A673 (cell line): ENCODE results near the gene GOLGA7B. TPM values are rescaled to one million over a fixed set of nuclear protein-coding genes. Genes with fewer than 3 reads are reported as not detected.

ENCODE experiments used
- BruUV-seq: library from RNA; stranded (reverse); fragments of 400-500 nt; replicated peaks from 2 replicates; lab custom pipeline; 2021; lab: Mats Ljungman, UMichigan
- CTCF ChIA-PET: fragments of 300-600 bp; sonication (Branson Sonifier 250); formaldehyde crosslinking; loops from one replicate; lab custom pipeline; 2022; ENCODE audit warnings: antibody characterized with exemption; lab: Charles Lee
- POLR2A ChIA-PET: fragments of 300-600 bp; sonication (Branson Sonifier 250); formaldehyde crosslinking; loops from one replicate; lab custom pipeline; 2022; ENCODE audit warnings: antibody characterized with exemption; ENCODE audit not compliant: low non-redundant PET; lab: Charles Lee
- DNase-seq: peaks from one replicate; pipeline ENCODE4 v3.0.0-alpha.2; 2015; ENCODE audit warnings: low spot score
- H3K27ac ChIP-seq: fragments of 200-600 bp; sonication (generic); 2 replicates; pipeline ENCODE4 v1.5.1; 2016; ENCODE audit warnings: mixed run types, low read depth, mild to moderate bottlenecking, mixed read lengths, antibody characterized with exemption, low read length; ENCODE audit not compliant: poor library complexity, severe bottlenecking
- H3K27me3 ChIP-seq: fragments of 200-600 bp; sonication (generic); replicated peaks from 2 replicates; pipeline ENCODE4 v1.6.1; 2017; ENCODE audit warnings: mixed run types, low read depth, mild to moderate bottlenecking, mixed read lengths, antibody characterized with exemption, low read length; ENCODE audit not compliant: insufficient read depth, poor library complexity
- H3K36me3 ChIP-seq: fragments of 200-600 bp; sonication (generic); 2 replicates; pipeline ENCODE4 v1.6.1; 2016; ENCODE audit warnings: mixed run types, mild to moderate bottlenecking, mixed read lengths, antibody characterized with exemption, low read length; ENCODE audit not compliant: insufficient read depth, poor library complexity, severe bottlenecking
- H3K4me1 ChIP-seq: fragments of 200-600 bp; sonication (generic); 2 replicates; pipeline ENCODE4 v1.6.1; 2017; ENCODE audit warnings: mixed run types, mild to moderate bottlenecking, mixed read lengths, antibody characterized with exemption, low read length; ENCODE audit not compliant: insufficient read depth, poor library complexity, severe bottlenecking
- H3K4me3 ChIP-seq: fragments of 200-600 bp; sonication (generic); 2 replicates; pipeline ENCODE4 v1.5.1; 2016; ENCODE audit warnings: low read depth, mixed run types, mild to moderate bottlenecking, mixed read lengths, low read length; ENCODE audit not compliant: poor library complexity, severe bottlenecking
- H3K9me3 ChIP-seq: fragments of 200-600 bp; sonication (generic); 2 replicates; pipeline ENCODE4 v1.6.1; 2016; ENCODE audit warnings: mixed run types, low read depth, mild to moderate bottlenecking, mixed read lengths, antibody characterized with exemption, low read length; ENCODE audit not compliant: poor library complexity, severe bottlenecking
- EZH2 ChIP-seq: fragments of 200-600 bp; sonication (generic); IDR thresholded peaks from 2 replicates; pipeline ENCODE4 v1.6.1; 2017; ENCODE audit warnings: borderline replicate concordance, low read depth, mild to moderate bottlenecking, mixed read lengths, antibody characterized with exemption, low read length; ENCODE audit not compliant: poor library complexity, severe bottlenecking
- intact Hi-C: fragments of 100-400 bp; cut with micrococcal nuclease; formaldehyde crosslinking; loops from one replicate; pipeline ENCODE4 v1.10.0; 2022; ENCODE audit not compliant: unreplicated experiment
- total RNA-seq: library from RNA; stranded (reverse); gene quantifications from 2 replicates; pipeline ENCODE4 v1.2.3, GENCODE V29; 2021
- TF ChIP-seq, protein P1 (sequence below): fragments of 300-800, 200-600 bp; sonication (generic); conservative IDR thresholded peaks from 2 replicates; pipeline ENCODE4 v1.5.1; 2017; ENCODE audit warnings: low read depth, mild to moderate bottlenecking, antibody characterized with exemption, low read length, moderate library complexity, mixed read lengths

The GOLGA7B gene
- total RNA-seq, 1 experiment from 2014 or later, result 0.64 TPM

DNA sequence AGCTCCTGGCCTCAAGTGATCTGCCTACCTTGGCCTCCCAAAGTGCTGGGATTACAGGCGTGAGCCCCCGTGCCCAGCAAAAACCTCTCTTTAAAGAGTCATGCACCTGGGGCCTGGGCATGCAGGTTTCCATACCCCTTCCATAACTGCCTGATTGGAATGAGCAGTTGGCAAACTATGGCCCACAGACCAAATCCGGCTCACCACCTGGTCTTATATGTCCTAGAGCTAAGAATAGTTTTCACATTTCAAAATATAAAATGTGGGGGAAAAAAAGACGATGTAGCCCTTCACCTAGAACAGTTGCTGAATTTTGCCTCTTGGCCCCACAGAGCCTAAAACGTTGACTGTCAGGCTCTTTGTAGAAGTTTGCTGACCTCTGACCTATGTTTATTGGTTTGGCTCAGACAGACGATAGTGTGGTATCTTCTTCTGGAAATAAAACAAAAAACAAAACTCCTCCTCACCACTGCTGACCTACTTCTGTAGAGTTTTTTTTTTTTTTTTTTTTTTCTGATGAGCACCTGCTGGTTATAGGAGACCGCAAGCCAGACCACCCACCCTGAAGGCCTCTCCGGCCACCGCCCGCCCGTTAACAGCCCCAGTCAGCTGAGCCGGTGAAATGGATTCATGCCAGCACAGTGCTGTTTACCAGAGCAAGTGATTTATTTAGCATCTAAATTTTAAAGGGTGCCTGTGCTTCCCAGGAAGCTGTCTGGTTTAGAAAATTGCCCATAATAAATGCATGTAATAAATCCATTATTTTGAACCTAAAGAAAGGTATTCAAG, 44.4 kb upstream of the GOLGA7B start:
- no peak for DNase-seq
- CTCF ChIA-PET, result no interaction called here

DNA sequence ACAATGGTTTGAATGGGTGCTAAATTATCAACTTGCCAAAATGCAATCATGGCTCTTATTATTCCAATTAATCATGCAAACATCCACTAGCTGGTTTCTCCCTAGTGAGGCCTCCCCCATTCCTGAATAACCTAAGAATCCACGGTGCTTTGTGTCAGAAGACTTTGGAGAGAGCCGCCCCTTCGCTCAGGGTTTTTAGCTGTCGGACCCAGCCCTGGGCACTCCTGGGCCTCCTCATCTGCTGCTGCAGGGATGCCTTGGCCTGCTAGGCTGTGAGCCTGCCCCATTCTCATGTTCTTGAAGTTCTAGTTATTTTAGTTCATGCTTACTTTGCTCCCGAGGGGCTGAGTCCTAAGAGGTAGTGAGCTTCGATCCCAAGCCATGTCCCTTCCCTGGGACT, 43.7 kb upstream of the GOLGA7B start:
- no peak overlapping the region for H3K4me3 ChIP-seq
- CTCF ChIA-PET, result no interaction called here
- BruUV-seq, result no TSS peak

More for the DNA sequence above, 44.4 kb upstream of the GOLGA7B start:
- no peaks in the 10 kb centered on the region for H3K9me3 ChIP-seq
- H3K27me3 ChIP-seq, result no peaks in the 10 kb centered on the region
- TF ChIP-seq, protein P1, sequence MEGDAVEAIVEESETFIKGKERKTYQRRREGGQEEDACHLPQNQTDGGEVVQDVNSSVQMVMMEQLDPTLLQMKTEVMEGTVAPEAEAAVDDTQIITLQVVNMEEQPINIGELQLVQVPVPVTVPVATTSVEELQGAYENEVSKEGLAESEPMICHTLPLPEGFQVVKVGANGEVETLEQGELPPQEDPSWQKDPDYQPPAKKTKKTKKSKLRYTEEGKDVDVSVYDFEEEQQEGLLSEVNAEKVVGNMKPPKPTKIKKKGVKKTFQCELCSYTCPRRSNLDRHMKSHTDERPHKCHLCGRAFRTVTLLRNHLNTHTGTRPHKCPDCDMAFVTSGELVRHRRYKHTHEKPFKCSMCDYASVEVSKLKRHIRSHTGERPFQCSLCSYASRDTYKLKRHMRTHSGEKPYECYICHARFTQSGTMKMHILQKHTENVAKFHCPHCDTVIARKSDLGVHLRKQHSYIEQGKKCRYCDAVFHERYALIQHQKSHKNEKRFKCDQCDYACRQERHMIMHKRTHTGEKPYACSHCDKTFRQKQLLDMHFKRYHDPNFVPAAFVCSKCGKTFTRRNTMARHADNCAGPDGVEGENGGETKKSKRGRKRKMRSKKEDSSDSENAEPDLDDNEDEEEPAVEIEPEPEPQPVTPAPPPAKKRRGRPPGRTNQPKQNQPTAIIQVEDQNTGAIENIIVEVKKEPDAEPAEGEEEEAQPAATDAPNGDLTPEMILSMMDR, result no peak
- no peak for TF ChIP-seq EZH2
- no peaks in the 10 kb centered on the region for H3K36me3 ChIP-seq
- POLR2A ChIA-PET, result no interaction called here
- no peak overlapping the region for H3K27ac ChIP-seq
- BruUV-seq, result no TSS peak
- intact Hi-C loops, result no loop called here
- no peaks in the 10 kb centered on the region for H3K4me1 ChIP-seq
- H3K4me3 ChIP-seq, result no peak overlapping the region

DNA sequence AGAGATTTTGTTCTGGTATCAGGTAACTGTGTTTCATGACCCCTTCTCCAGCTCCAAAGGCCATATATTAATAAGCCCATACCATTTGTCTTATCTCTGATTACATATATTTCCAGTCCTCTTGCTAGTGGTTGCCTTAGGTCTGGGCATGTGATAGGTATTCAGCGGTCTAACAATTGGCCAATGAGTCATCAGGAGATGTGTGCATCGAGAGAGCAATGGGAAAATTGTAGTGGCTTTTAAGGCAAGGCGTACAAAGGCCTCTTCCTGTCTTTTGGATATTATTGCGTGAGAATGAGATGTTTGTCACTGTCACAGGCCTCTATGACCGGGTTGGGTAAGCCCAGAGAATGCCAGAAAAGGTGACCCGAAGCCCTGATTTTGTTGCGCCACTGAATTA, 39.2 kb upstream of the GOLGA7B start:
- ChIA-PET POLR2A (no interaction called here), CTCF (no interaction called here)
- H3K27me3 ChIP-seq, result no peaks in the 10 kb centered on the region
- H3K27ac ChIP-seq, result no peak overlapping the region
- H3K9me3 ChIP-seq, result no peaks in the 10 kb centered on the region
- DNase-seq, result peak; percentile 11
- no peak overlapping the region for H3K4me3 ChIP-seq
- H3K36me3 ChIP-seq, result no peaks in the 10 kb centered on the region
- TF ChIP-seq EZH2, result no peak
- TF ChIP-seq, protein P1, result no peak
- intact Hi-C loops, result no loop called here
- peaks cover 7% of the 10 kb centered on the region for H3K4me1 ChIP-seq
- BruUV-seq, result no TSS peak

More for the DNA sequence above, 43.7 kb upstream of the GOLGA7B start:
- intact Hi-C loops, result no loop called here
- H3K9me3 ChIP-seq, result no peaks in the 10 kb centered on the region
- no peak for DNase-seq
- no peaks in the 10 kb centered on the region for H3K4me1 ChIP-seq
- H3K27ac ChIP-seq, result no peak overlapping the region
- H3K27me3 ChIP-seq, result no peaks in the 10 kb centered on the region
- TF ChIP-seq EZH2, result no peak
- TF ChIP-seq, protein P1, result no peak
- no peaks in the 10 kb centered on the region for H3K36me3 ChIP-seq
- POLR2A ChIA-PET, result no interaction called here
